GM18498 (cell line): ENCODE results near the gene SSC4D.
"Not testable (repeated sequence)": the region's sequence is repeated elsewhere in the genome, so short reads cannot be mapped to it uniquely, and the experiment has no call there.

Experiments used
- ATAC-seq: cut with Tn5 transposase; IDR thresholded peaks from one replicate; pipeline ENCODE4 v1.9.1; 2021; ENCODE audit warnings: mild to moderate bottlenecking, moderate library complexity; ENCODE audit not compliant: unreplicated experiment

SSC4D gene

GRCh38 chr7:76409537-76409936 lies at the start of gene SSC4D:
TSS of gene SSC4D (minus strand) at chr7:76409697. CDS start at chr7:76404439, 5,258 bp downstream.
- ATAC-seq: no peak

- ATAC-seq: not testable (repeated sequence)
These were observed 49.0 kb upstream of the SSC4D start for GRCh38 chr7:76458504-76458903.

GRCh38 chr7:76457017-76457416 lies 47.5 kb upstream of the SSC4D start:
- ATAC-seq: not testable (repeated sequence)

- ATAC-seq: peak; percentile 88
These were observed 36.1 kb upstream of the SSC4D start for GRCh38 chr7:76445577-76446008.

GRCh38 chr7:76443846-76444245 lies 34.3 kb upstream of the SSC4D start:
- ATAC-seq: not testable (repeated sequence)

- not testable (repeated sequence) for ATAC-seq
These were observed 33.4 kb upstream of the SSC4D start for GRCh38 chr7:76442664-76443446.

GRCh38 chr7:76441792-76442191 lies 32.3 kb upstream of the SSC4D start:
- ATAC-seq: peak; percentile 41

- not testable (repeated sequence) for ATAC-seq
These were observed 30.9 kb upstream of the SSC4D start for GRCh38 chr7:76440404-76440803.

- not testable (repeated sequence) for ATAC-seq
These were observed 29.8 kb upstream of the SSC4D start for GRCh38 chr7:76439120-76439888.

GRCh38 chr7:76437873-76438272 lies 28.4 kb upstream of the SSC4D start:
- peak; percentile 70 for ATAC-seq

- ATAC-seq: no peak
These were observed 21.3 kb upstream of the SSC4D start for GRCh38 chr7:76430836-76431235.

GRCh38 chr7:76430211-76430610 lies 20.7 kb upstream of the SSC4D start:
- ATAC-seq: no peak

GRCh38 chr7:76428868-76429805 lies 19.6 kb upstream of the SSC4D start:
- ATAC-seq: no peak

- ATAC-seq: no peak
These were observed 18.8 kb upstream of the SSC4D start for GRCh38 chr7:76428149-76428823.

GRCh38 chr7:76427635-76428034 lies 18.1 kb upstream of the SSC4D start:
- ATAC-seq: no peak

- no peak for ATAC-seq
These were observed 16.7 kb upstream of the SSC4D start for GRCh38 chr7:76426246-76426645.

- ATAC-seq: not testable (repeated sequence)
These were observed 16.1 kb upstream of the SSC4D start for GRCh38 chr7:76425558-76425957.

GRCh38 chr7:76425156-76425555 lies 15.7 kb upstream of the SSC4D start:
- no peak for ATAC-seq

- peak; percentile 74 for ATAC-seq
These were observed 15.1 kb upstream of the SSC4D start, which contains the start of gene ZP3 for GRCh38 chr7:76424413-76425111. TSS of gene ZP3 (plus strand) at chr7:76424950. CDS start at chr7:76424965, 15 bp downstream.
